IMR-90 (cell line): ENCODE measurements around the gene CDH2.

Experiments used
- CHD1 ChIP-seq: IDR thresholded peaks from 2 replicates; pipeline ENCODE4 v1.6.1; 2012; ENCODE audit warnings: low read depth, low read length, improper control_type of control experiment
- POLR2A ChIP-seq: IDR thresholded peaks from 2 replicates; pipeline ENCODE4 v1.6.1; 2012; ENCODE audit warnings: mild to moderate bottlenecking, low read depth, low read length
- TF ChIP-seq, protein P1 (sequence below): conservative IDR thresholded peaks from 2 replicates; pipeline ENCODE4 v1.5.1; 2012; ENCODE audit warnings: mild to moderate bottlenecking, low read depth, low read length, improper control_type of control experiment

DNA sequence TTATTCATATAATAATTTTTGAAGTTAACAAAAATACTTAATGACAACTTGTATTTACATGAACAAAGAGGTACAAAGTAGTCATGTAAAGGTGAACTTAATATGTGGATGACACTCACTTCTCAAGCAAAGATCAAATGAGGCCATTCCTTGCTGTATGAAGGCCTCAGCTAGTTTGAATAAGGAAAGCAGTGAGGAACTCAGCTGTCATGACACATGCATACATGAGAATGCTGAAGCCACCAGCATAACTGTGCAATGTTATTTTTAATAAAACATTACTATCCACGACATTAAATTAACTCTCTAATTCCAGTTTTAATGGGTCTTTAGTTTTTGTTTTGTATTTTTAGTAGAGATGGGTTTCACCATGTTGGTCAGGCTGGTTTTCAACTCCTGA lies 102.9 kb downstream of the CDH2 start:
- TF ChIP-seq POLR2A = no peak
- TF ChIP-seq, protein P1, sequence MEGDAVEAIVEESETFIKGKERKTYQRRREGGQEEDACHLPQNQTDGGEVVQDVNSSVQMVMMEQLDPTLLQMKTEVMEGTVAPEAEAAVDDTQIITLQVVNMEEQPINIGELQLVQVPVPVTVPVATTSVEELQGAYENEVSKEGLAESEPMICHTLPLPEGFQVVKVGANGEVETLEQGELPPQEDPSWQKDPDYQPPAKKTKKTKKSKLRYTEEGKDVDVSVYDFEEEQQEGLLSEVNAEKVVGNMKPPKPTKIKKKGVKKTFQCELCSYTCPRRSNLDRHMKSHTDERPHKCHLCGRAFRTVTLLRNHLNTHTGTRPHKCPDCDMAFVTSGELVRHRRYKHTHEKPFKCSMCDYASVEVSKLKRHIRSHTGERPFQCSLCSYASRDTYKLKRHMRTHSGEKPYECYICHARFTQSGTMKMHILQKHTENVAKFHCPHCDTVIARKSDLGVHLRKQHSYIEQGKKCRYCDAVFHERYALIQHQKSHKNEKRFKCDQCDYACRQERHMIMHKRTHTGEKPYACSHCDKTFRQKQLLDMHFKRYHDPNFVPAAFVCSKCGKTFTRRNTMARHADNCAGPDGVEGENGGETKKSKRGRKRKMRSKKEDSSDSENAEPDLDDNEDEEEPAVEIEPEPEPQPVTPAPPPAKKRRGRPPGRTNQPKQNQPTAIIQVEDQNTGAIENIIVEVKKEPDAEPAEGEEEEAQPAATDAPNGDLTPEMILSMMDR = no peak
- TF ChIP-seq CHD1 = no peak
